Upper lobe of left lung (tissue), 4 donors: ENCODE results near the gene SLC12A7.

Experiments
- CTCF ChIP-seq, 6 experiments: fragments of 450-650 bp in 4 of 6; fragments of 200-600 bp in 2 of 6; sonication (generic) in 2 of 6; IDR thresholded peaks; one replicate each; pipeline ENCODE4 v1.5.1; 2016 to 2019; ENCODE audit warnings: antibody characterized with exemption in 6 of 6
- POLR2AphosphoS5 ChIP-seq, 2 donors: sonication (generic); formaldehyde crosslinking; IDR thresholded peaks; one replicate each; pipeline ENCODE4 v1.5.1; 2017; ENCODE audit warnings: antibody characterized with exemption in 2 of 2

GRCh38 chr5:1011226-1011631, 100.6 kb downstream of the SLC12A7 start:
- TF ChIP-seq POLR2AphosphoS5 (IDR thresholded peaks at IDR 0.05) (no peak), CTCF (IDR thresholded peaks at IDR 0.05) (peak in 4 of 6 experiments; percentile 18 to 35 (median 30))
